HepG2 (cell line): Measurements from ENCODE around the gene ADIRF. TPM values are rescaled to one million over a fixed set of nuclear protein-coding genes. Genes with fewer than 3 reads are reported as not detected.

Experiments
- CENPX ChIP-seq: sonication (generic); formaldehyde crosslinking; IDR thresholded peaks from 2 replicates; pipeline ENCODE4 v1.9.0; 2021; ENCODE audit warnings: mild to moderate bottlenecking, missing genetic modification reagents, moderate library complexity
- DR1 ChIP-seq: sonication (generic); formaldehyde crosslinking; IDR thresholded peaks from 2 replicates; pipeline ENCODE4 v1.8.0; 2021; ENCODE audit warnings: mild to moderate bottlenecking, missing genetic modification reagents, inconsistent platforms
- ELF3 ChIP-seq: IDR thresholded peaks from 2 replicates; pipeline ENCODE4 v1.6.1; 2016; ENCODE audit warnings: missing genetic modification reagents, missing compliant biosample characterization
- ETV6 ChIP-seq: sonication (generic); formaldehyde crosslinking; conservative IDR thresholded peaks from 2 replicates; pipeline ENCODE4 v1.4.0; 2020; ENCODE audit warnings: missing genetic modification reagents
- GATA4 ChIP-seq: sonication (generic); IDR thresholded peaks from 2 replicates; pipeline ENCODE4 v1.6.1; 2016; ENCODE audit warnings: antibody characterized with exemption, low read depth, borderline replicate concordance
- HES4 ChIP-seq: sonication (generic); formaldehyde crosslinking; IDR thresholded peaks from 2 replicates; pipeline ENCODE4 v1.9.0; 2021; ENCODE audit warnings: mild to moderate bottlenecking, missing genetic modification reagents, borderline replicate concordance
- JUNB ChIP-seq: sonication (generic); formaldehyde crosslinking; IDR thresholded peaks from 2 replicates; pipeline ENCODE4 v1.8.0; 2022; ENCODE audit warnings: missing genetic modification reagents, mild to moderate bottlenecking, borderline replicate concordance
- NKX3-1 ChIP-seq: sonication (generic); formaldehyde crosslinking; IDR thresholded peaks from 2 replicates; pipeline ENCODE4 v1.5.0; 2020; ENCODE audit warnings: missing genetic modification reagents
- ONECUT2 ChIP-seq: sonication (generic); formaldehyde crosslinking; IDR thresholded peaks from 2 replicates; pipeline ENCODE4 v1.4.0; 2020; ENCODE audit warnings: missing genetic modification reagents
- RELA ChIP-seq: sonication (generic); formaldehyde crosslinking; IDR thresholded peaks from 2 replicates; pipeline ENCODE4 v1.4.0; 2020; ENCODE audit warnings: missing genetic modification reagents
- TOPORS ChIP-seq: sonication (generic); formaldehyde crosslinking; IDR thresholded peaks from 2 replicates; pipeline ENCODE4 v1.8.0; 2023; ENCODE audit warnings: mild to moderate bottlenecking, missing genetic modification reagents
- XBP1 ChIP-seq: sonication (generic); formaldehyde crosslinking; IDR thresholded peaks from 2 replicates; pipeline ENCODE4 v1.5.0; 2020; ENCODE audit warnings: missing genetic modification reagents
- ZC3H4 ChIP-seq: sonication (generic); formaldehyde crosslinking; IDR thresholded peaks from 2 replicates; pipeline ENCODE4 v1.4.0; 2020; ENCODE audit warnings: missing genetic modification reagents, borderline replicate concordance
- ZFP36L1 ChIP-seq: sonication (generic); formaldehyde crosslinking; IDR thresholded peaks from 2 replicates; pipeline ENCODE4 v1.8.0; 2022; ENCODE audit warnings: mild to moderate bottlenecking, missing genetic modification reagents, moderate library complexity
- ZIK1 ChIP-seq: sonication (generic); formaldehyde crosslinking; IDR thresholded peaks from 2 replicates; pipeline ENCODE4 v1.5.0; 2020; ENCODE audit warnings: mild to moderate bottlenecking, low read depth, missing genetic modification reagents, borderline replicate concordance
- ZKSCAN1 ChIP-seq: fragments of 150-350 bp; IDR thresholded peaks from 2 replicates; pipeline ENCODE4 v1.6.1; 2014; ENCODE audit warnings: low read length
- ZNF335 ChIP-seq: sonication (generic); formaldehyde crosslinking; IDR thresholded peaks from 2 replicates; pipeline ENCODE4 v1.4.0; 2020; ENCODE audit warnings: missing genetic modification reagents
- ZNF569 ChIP-seq: sonication (generic); formaldehyde crosslinking; IDR thresholded peaks from 2 replicates; pipeline ENCODE4 v1.5.0; 2020; ENCODE audit warnings: mild to moderate bottlenecking, missing genetic modification reagents, moderate library complexity, borderline replicate concordance
- ZNF644 ChIP-seq: IDR thresholded peaks from 2 replicates; pipeline ENCODE4 v1.6.1; 2016; ENCODE audit warnings: low read depth
- ZNF672 ChIP-seq: sonication (generic); formaldehyde crosslinking; IDR thresholded peaks from 2 replicates; pipeline ENCODE4 v1.8.1; 2022; ENCODE audit warnings: missing genetic modification reagents
- ZNF720 ChIP-seq: sonication (generic); formaldehyde crosslinking; IDR thresholded peaks from 2 replicates; pipeline ENCODE4 v1.4.0; 2020; ENCODE audit warnings: missing genetic modification reagents
- ZNF747 ChIP-seq: sonication (generic); formaldehyde crosslinking; IDR thresholded peaks from 2 replicates; pipeline ENCODE4 v1.8.1; 2023; ENCODE audit warnings: missing genetic modification reagents, mild to moderate bottlenecking, borderline replicate concordance
- ZNF788 ChIP-seq: sonication (generic); formaldehyde crosslinking; IDR thresholded peaks from 2 replicates; pipeline ENCODE4 v1.5.0; 2020; ENCODE audit warnings: mild to moderate bottlenecking, missing genetic modification reagents, borderline replicate concordance
- polyA plus RNA-seq, 8 experiments: library from polyadenylated mRNA; depleted of rRNA in 3 of 8; stranded (reverse) in 7 of 8; unstranded in 1 of 8; fragments of >200 nt; fragmentation: Illumina TruSeq in 4 of 8; extraction: Trizol in 4 of 8; gene quantifications; 2 replicates each; pipeline versions ENCODE4 v1.2.1 to v1.2.3, GENCODE V29; 2011 to 2016; ENCODE audit warnings: low read depth in 4 of 8, missing spikeins in 1 of 8, mixed read lengths in 1 of 8; ENCODE audit not compliant: insufficient read depth in 1 of 8
- total RNA-seq, 5 experiments: library from RNA; depleted of rRNA; stranded (reverse); fragments of >200 nt; fragmentation: Illumina TruSeq; extraction: Trizol; gene quantifications; 2 replicates each; pipeline ENCODE4 v1.2.3, GENCODE V29; 2016; ENCODE audit warnings: low read depth in 1 of 5
- TF ChIP-seq, protein P1 (sequence below): sonication (generic); formaldehyde crosslinking; IDR thresholded peaks from 2 replicates; pipeline ENCODE4 v1.5.0; 2020; ENCODE audit warnings: missing genetic modification reagents, mild to moderate bottlenecking, borderline replicate concordance
- TF ChIP-seq, protein P2 (sequence below): sonication (generic); formaldehyde crosslinking; IDR thresholded peaks from 2 replicates; pipeline ENCODE4 v1.4.0; 2020; ENCODE audit warnings: low read depth, mild to moderate bottlenecking, missing genetic modification reagents
- TF ChIP-seq, protein P3 (sequence below): IDR thresholded peaks from 2 replicates; pipeline ENCODE4 v1.6.1; 2016
- TF ChIP-seq, protein P4 (sequence below): IDR thresholded peaks from 2 replicates; pipeline ENCODE4 v1.6.1; 2016; ENCODE audit warnings: missing genetic modification reagents, missing compliant biosample characterization
- TF ChIP-seq, protein P5 (sequence below): sonication (generic); formaldehyde crosslinking; IDR thresholded peaks from 2 replicates; pipeline ENCODE4 v1.4.0; 2020; ENCODE audit warnings: mild to moderate bottlenecking, low read depth, missing genetic modification reagents

ADIRF gene
- total and polyA plus RNA-seq, 2 of the 13 experiments (the other 11 are each of a cell fraction or from before 2014, with no cell fraction given) = 0.13 to 0.40 TPM

DNA sequence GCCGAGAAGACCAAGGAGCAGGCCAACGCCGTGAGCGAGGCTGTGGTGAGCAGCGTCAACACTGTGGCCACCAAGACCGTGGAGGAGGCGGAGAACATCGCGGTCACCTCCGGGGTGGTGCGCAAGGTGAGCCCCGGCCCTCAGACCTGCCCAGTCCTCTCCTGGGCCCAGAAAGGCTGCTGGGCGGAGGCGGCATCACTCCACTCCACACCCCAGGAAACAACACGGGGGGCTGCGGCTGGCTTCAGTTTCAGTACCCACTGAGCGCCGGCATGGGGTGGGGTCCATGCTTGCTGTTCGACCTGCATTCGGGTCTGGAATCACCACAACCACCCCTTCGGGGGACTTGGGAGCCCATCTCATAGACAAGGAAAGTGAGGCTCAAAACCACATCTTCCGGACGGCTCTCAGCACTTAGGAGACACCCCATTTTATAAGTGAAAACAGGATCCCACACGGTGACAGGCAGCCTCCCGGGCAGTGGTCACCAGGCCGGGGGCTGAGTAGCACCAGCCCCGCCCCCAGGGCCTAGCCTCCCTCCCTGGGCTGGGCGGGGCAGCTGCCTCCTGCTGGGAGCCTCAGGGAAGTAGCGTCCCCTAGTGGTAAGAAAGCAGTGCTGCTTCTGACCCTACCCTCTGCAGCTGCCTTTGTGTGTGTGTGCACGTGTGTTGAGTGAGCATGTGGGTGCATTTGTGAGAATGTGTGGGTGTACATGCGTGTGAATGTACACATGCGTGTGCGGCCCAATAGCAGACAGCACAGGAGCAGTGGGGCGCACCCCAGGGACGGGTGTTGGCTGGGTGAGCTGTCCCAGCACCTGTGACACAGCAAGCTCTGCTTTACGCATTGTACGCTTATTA lies 8.0 kb upstream of the ADIRF start (continued):
- TF ChIP-seq, protein P1, sequence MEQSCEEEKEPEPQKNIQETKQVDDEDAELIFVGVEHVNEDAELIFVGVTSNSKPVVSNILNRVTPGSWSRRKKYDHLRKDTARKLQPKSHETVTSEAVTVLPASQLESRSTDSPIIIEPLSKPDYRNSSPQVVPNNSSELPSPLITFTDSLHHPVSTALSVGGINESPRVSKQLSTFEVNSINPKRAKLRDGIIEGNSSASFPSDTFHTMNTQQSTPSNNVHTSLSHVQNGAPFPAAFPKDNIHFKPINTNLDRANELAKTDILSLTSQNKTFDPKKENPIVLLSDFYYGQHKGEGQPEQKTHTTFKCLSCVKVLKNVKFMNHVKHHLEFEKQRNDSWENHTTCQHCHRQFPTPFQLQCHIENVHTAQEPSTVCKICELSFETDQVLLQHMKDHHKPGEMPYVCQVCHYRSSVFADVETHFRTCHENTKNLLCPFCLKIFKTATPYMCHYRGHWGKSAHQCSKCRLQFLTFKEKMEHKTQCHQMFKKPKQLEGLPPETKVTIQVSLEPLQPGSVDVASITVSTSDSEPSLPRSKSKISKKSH (CRISPR knock-in tag) = no peak
- no peak for TF ChIP-seq ELF3 (CRISPR knock-in tag)
- no peak for TF ChIP-seq ZNF644 (CRISPR knock-in tag)
- no peak for TF ChIP-seq ZFP36L1 (CRISPR knock-in tag)
- TF ChIP-seq, protein P2, sequence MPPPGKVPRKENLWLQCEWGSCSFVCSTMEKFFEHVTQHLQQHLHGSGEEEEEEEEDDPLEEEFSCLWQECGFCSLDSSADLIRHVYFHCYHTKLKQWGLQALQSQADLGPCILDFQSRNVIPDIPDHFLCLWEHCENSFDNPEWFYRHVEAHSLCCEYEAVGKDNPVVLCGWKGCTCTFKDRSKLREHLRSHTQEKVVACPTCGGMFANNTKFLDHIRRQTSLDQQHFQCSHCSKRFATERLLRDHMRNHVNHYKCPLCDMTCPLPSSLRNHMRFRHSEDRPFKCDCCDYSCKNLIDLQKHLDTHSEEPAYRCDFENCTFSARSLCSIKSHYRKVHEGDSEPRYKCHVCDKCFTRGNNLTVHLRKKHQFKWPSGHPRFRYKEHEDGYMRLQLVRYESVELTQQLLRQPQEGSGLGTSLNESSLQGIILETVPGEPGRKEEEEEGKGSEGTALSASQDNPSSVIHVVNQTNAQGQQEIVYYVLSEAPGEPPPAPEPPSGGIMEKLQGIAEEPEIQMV (CRISPR knock-in tag) = no peak
- TF ChIP-seq HES4 (CRISPR knock-in tag) = no peak
- TF ChIP-seq DR1 (CRISPR knock-in tag) = no peak
- TF ChIP-seq XBP1 (CRISPR knock-in tag) = no peak
- no peak for TF ChIP-seq RELA (CRISPR knock-in tag)
- no peak for TF ChIP-seq ZC3H4
- TF ChIP-seq ZNF788 = peak; percentile 24; the same call in 1 of the 2 replicates
- no peak for TF ChIP-seq GATA4
- TF ChIP-seq ZNF747 (CRISPR knock-in tag) = no peak
- TF ChIP-seq ZNF720 (CRISPR knock-in tag) = no peak
- TF ChIP-seq NKX3-1 (CRISPR knock-in tag) = no peak
- TF ChIP-seq, protein P3, sequence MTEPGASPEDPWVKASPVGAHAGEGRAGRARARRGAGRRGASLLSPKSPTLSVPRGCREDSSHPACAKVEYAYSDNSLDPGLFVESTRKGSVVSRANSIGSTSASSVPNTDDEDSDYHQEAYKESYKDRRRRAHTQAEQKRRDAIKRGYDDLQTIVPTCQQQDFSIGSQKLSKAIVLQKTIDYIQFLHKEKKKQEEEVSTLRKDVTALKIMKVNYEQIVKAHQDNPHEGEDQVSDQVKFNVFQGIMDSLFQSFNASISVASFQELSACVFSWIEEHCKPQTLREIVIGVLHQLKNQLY (CRISPR knock-in tag) = no peak
- TF ChIP-seq, protein P4, sequence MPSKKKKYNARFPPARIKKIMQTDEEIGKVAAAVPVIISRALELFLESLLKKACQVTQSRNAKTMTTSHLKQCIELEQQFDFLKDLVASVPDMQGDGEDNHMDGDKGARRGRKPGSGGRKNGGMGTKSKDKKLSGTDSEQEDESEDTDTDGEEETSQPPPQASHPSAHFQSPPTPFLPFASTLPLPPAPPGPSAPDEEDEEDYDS (CRISPR knock-in tag) = 0 out of 2 replicates have a peak, but pooled peaks have one; percentile 31
- TF ChIP-seq JUNB (CRISPR knock-in tag) = no peak
- no peak for TF ChIP-seq ZNF335 (CRISPR knock-in tag)
- TF ChIP-seq ZNF672 (CRISPR knock-in tag) = no peak
- no peak for TF ChIP-seq ZKSCAN1
- TF ChIP-seq ETV6 (CRISPR knock-in tag) = no peak
- TF ChIP-seq ZIK1 = no peak
- TF ChIP-seq ZNF569 (CRISPR knock-in tag) = no peak
- no peak for TF ChIP-seq ONECUT2 (CRISPR knock-in tag)
- TF ChIP-seq TOPORS (CRISPR knock-in tag) = no peak
- no peak for TF ChIP-seq CENPX (CRISPR knock-in tag)
- TF ChIP-seq, protein P5, sequence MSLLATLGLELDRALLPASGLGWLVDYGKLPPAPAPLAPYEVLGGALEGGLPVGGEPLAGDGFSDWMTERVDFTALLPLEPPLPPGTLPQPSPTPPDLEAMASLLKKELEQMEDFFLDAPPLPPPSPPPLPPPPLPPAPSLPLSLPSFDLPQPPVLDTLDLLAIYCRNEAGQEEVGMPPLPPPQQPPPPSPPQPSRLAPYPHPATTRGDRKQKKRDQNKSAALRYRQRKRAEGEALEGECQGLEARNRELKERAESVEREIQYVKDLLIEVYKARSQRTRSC (CRISPR knock-in tag) = no peak
